Measurements from ENCODE around the gene FOXO3.
"Not testable (repeated sequence)": the region's sequence is repeated elsewhere in the genome, so short reads cannot be mapped to it uniquely, and the experiment has no call there.

- TF ChIP-seq CTCF, POLR2AphosphoS5, EP300, POLR2A (IDR thresholded peaks at IDR 0.05): not testable (repeated sequence)
Observed at GRCh38 chr6:108680314-108680713, 119.6 kb downstream of the FOXO3 start.
